ENCODE results near the gene COX20.
A peak's percentile ranks its signal among the peaks of the same experiment; 100 is the strongest.

COX20 gene

DNA sequence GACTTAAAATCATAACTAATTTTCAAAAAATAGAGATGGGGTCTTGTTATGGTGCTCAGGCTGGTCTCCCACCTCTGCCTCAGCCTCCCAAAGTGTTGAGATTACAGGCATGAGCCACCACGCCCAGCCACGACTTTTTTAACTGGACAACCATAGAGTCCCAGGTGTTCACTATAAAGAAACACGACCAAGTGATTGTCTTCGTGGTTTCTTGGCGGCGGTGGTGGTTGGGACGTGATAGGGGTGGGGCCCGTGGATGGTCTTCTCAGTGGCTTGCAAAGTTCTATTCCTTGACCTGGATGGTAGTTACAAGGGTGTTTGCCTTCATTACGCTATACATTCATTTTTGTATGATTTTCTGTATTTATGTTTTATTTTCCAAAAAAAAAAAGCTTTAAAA is 34.6 kb upstream of the COX20 start:
- Histone ChIP-seq H3K9me3 (ENCODE audit: control insufficient read depth in 5 of 5, low read length in 5 of 5) (no peaks in the 10 kb centered on the region), H3K27ac (ENCODE audit: low read depth, low read length) (no peak overlapping the region), H3K4me3 (ENCODE audit: low read depth in 1 of 5, low read length in 5 of 5) (no peak overlapping the region), H3K36me3 (ENCODE audit: control insufficient read depth in 5 of 5, insufficient read depth in 5 of 5, low read length in 5 of 5) (no peaks in the 10 kb centered on the region), H3K4me1 (ENCODE audit: control insufficient read depth in 5 of 5, insufficient read depth in 5 of 5, low read length in 5 of 5) (peaks cover 0 to 8% (median 0%) of the 10 kb centered on the region in 5 donors), H3K9ac (ENCODE audit: low read length in 5 of 5) (no peak overlapping the region), H3K27me3 (ENCODE audit: control insufficient read depth in 5 of 5, insufficient read depth in 4 of 5, low read length in 5 of 5) (no peaks in the 10 kb centered on the region)

DNA sequence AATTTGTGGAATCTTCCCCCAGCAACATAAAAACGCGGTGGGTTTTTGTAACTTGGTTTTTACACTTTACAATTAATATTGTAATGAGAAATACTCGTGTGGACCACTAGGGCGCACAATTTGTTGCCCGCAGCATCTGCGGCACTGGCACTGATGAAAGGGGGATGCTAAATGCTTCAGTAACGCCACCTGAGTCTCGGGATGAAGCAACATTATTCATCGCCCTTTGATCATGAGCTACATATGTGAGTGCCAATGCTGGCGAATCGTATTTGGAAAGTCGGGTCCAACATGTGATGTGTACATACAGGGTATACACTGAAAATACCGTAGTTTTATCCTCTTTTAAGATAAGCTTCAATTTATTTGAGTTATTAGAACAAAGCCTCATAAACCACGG is 34.2 kb upstream of the COX20 start:
- Histone ChIP-seq H3K27me3 (ENCODE audit: control insufficient read depth in 5 of 5, insufficient read depth in 4 of 5, low read length in 5 of 5) (no peaks in the 10 kb centered on the region), H3K4me3 (ENCODE audit: low read depth in 1 of 5, low read length in 5 of 5) (no peak overlapping the region), H3K9me3 (ENCODE audit: control insufficient read depth in 5 of 5, low read length in 5 of 5) (no peaks in the 10 kb centered on the region), H3K27ac (ENCODE audit: low read depth, low read length) (no peak overlapping the region), H3K9ac (ENCODE audit: low read length in 5 of 5) (no peak overlapping the region), H3K36me3 (ENCODE audit: control insufficient read depth in 5 of 5, insufficient read depth in 5 of 5, low read length in 5 of 5) (no peaks in the 10 kb centered on the region), H3K4me1 (ENCODE audit: control insufficient read depth in 5 of 5, insufficient read depth in 5 of 5, low read length in 5 of 5) (peaks cover 0 to 8% (median 0%) of the 10 kb centered on the region in 5 donors)

- H3K9me3 ChIP-seq (ENCODE audit: control insufficient read depth in 5 of 5, low read length in 5 of 5), result no peaks in the 10 kb centered on the region
These were observed 33.4 kb upstream of the COX20 start for GRCh38 chr1:244802041-244802440.

DNA sequence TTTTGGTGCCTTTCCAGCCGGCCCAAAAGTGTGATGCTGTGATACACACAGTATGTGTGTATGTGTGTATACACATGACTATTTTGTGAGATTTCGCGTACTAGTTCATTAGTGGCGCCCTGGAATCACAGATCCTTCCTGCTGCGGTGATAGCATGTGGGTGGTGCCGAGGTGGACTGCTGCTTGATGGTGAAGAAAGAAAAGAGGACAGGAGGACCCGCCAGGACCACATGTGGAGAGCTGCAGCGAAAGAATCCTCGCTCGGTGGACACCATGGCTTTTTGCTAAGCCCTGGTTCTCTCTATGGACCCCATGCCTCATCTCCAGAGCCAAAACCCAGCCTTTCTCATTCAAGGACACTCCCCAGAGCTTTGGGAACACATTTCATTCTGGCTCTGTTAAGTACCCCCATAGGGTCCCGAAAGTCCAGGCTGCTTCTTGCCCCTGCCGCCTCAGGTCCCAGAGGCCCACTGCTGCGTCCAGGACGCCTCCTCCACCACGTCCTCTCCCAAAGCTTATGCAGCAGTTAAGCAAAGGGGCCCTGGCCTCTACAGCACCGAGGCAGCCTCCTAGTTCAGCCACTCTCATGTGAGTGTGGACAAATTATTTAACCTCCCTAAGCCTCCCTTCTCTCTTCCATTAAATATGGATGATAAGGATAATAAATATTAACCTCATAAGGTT is 32.8 kb upstream of the COX20 start:
- no peaks in the 10 kb centered on the region for H3K27me3 ChIP-seq (ENCODE audit: control insufficient read depth in 5 of 5, insufficient read depth in 4 of 5, low read length in 5 of 5)
- peaks cover 0 to 8% (median 0%) of the 10 kb centered on the region in 5 donors for H3K4me1 ChIP-seq (ENCODE audit: control insufficient read depth in 5 of 5, insufficient read depth in 5 of 5, low read length in 5 of 5)

More at GRCh38 chr1:244802041-244802440, 33.4 kb upstream of the COX20 start:
- Histone ChIP-seq H3K4me3 (ENCODE audit: low read depth in 1 of 5, low read length in 5 of 5) (no peak overlapping the region), H3K36me3 (ENCODE audit: control insufficient read depth in 5 of 5, insufficient read depth in 5 of 5, low read length in 5 of 5) (no peaks in the 10 kb centered on the region), H3K27ac (ENCODE audit: low read depth, low read length) (no peak overlapping the region), H3K4me1 (ENCODE audit: control insufficient read depth in 5 of 5, insufficient read depth in 5 of 5, low read length in 5 of 5) (peaks cover 0 to 8% (median 0%) of the 10 kb centered on the region in 5 donors), H3K27me3 (ENCODE audit: control insufficient read depth in 5 of 5, insufficient read depth in 4 of 5, low read length in 5 of 5) (no peaks in the 10 kb centered on the region), H3K9ac (ENCODE audit: low read length in 5 of 5) (no peak overlapping the region)

DNA sequence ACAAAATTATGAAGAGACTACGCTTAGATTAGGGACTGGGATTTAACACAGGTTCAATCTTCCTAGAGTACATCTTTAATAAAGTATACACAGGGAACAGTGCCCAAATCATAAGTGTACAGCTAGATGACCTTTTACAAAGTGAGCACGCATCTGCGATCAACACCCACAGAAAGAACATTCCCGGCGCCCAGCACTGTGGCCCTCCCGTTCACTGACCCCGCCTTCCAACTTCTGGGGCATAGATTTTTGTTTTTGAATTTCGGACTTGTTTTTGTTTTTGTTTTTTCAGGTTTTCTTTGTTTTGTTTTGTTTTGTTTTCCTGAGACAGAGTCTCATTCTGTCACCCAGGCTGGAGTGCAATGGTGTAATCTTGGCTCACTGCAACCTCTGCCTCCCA is 30.6 kb upstream of the COX20 start:
- H3K9me3 ChIP-seq (ENCODE audit: control insufficient read depth in 5 of 5, low read length in 5 of 5), result no peaks in the 10 kb centered on the region
- no peak overlapping the region for H3K4me3 ChIP-seq (ENCODE audit: low read depth in 1 of 5, low read length in 5 of 5)
- peaks cover 0 to 4% (median 0%) of the 10 kb centered on the region in 5 donors for H3K4me1 ChIP-seq (ENCODE audit: control insufficient read depth in 5 of 5, insufficient read depth in 5 of 5, low read length in 5 of 5)
- no peaks in the 10 kb centered on the region for H3K36me3 ChIP-seq (ENCODE audit: control insufficient read depth in 5 of 5, insufficient read depth in 5 of 5, low read length in 5 of 5)
- H3K9ac ChIP-seq (ENCODE audit: low read length in 5 of 5), result no peak overlapping the region
- no peaks in the 10 kb centered on the region for H3K27me3 ChIP-seq (ENCODE audit: control insufficient read depth in 5 of 5, insufficient read depth in 4 of 5, low read length in 5 of 5)
- H3K27ac ChIP-seq (ENCODE audit: low read depth, low read length), result no peak overlapping the region

More for the DNA sequence above, 32.8 kb upstream of the COX20 start:
- H3K9ac ChIP-seq (ENCODE audit: low read length in 5 of 5), result no peak overlapping the region
- H3K27ac ChIP-seq (ENCODE audit: low read depth, low read length), result no peak overlapping the region
- no peak overlapping the region for H3K4me3 ChIP-seq (ENCODE audit: low read depth in 1 of 5, low read length in 5 of 5)
- H3K36me3 ChIP-seq (ENCODE audit: control insufficient read depth in 5 of 5, insufficient read depth in 5 of 5, low read length in 5 of 5), result no peaks in the 10 kb centered on the region
- H3K9me3 ChIP-seq (ENCODE audit: control insufficient read depth in 5 of 5, low read length in 5 of 5), result no peaks in the 10 kb centered on the region

GRCh38 chr1:244807138-244807537 is 28.3 kb upstream of the COX20 start:
- Histone ChIP-seq H3K36me3 (ENCODE audit: control insufficient read depth in 5 of 5, insufficient read depth in 5 of 5, low read length in 5 of 5) (no peaks in the 10 kb centered on the region), H3K4me1 (ENCODE audit: control insufficient read depth in 5 of 5, insufficient read depth in 5 of 5, low read length in 5 of 5) (no peaks in the 10 kb centered on the region), H3K27ac (ENCODE audit: low read depth, low read length) (no peak overlapping the region), H3K9ac (ENCODE audit: low read length in 5 of 5) (no peak overlapping the region), H3K4me3 (ENCODE audit: low read depth in 1 of 5, low read length in 5 of 5) (no peak overlapping the region), H3K9me3 (ENCODE audit: control insufficient read depth in 5 of 5, low read length in 5 of 5) (no peaks in the 10 kb centered on the region), H3K27me3 (ENCODE audit: control insufficient read depth in 5 of 5, insufficient read depth in 4 of 5, low read length in 5 of 5) (no peaks in the 10 kb centered on the region)

DNA sequence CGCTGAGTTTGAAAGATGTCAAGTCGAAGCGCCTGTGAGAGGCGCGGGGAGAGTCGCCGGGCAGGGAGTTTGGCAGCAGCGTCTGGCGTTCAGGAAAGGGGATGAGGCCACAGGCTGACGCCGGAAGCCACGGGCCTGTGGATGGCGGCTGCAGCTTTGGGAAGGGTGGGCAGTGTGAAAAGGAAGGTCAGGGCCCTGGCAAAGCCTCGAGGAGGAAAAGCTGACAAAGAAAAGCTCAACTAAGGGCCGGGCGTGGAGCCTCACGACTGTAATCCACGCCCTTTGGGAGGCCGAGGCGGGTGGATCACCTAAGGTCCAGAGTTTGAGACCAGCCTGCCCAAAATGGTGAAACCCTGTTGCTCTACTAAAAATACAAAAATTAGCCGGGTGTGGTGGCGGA is 25.2 kb upstream of the COX20 start:
- no peak overlapping the region for H3K9ac ChIP-seq (ENCODE audit: low read length in 5 of 5)
- peaks cover 0 to 2% (median 0%) of the 10 kb centered on the region in 5 donors for H3K27me3 ChIP-seq (ENCODE audit: control insufficient read depth in 5 of 5, insufficient read depth in 4 of 5, low read length in 5 of 5)
- no peaks in the 10 kb centered on the region for H3K4me1 ChIP-seq (ENCODE audit: control insufficient read depth in 5 of 5, insufficient read depth in 5 of 5, low read length in 5 of 5)
- no peak overlapping the region for H3K4me3 ChIP-seq (ENCODE audit: low read depth in 1 of 5, low read length in 5 of 5)
- no peaks in the 10 kb centered on the region for H3K36me3 ChIP-seq (ENCODE audit: control insufficient read depth in 5 of 5, insufficient read depth in 5 of 5, low read length in 5 of 5)
- H3K9me3 ChIP-seq (ENCODE audit: control insufficient read depth in 5 of 5, low read length in 5 of 5), result no peaks in the 10 kb centered on the region
- no peak overlapping the region for H3K27ac ChIP-seq (ENCODE audit: low read depth, low read length)

- Histone ChIP-seq H3K4me3 (ENCODE audit: low read depth in 1 of 5, low read length in 5 of 5) (no peak overlapping the region), H3K36me3 (ENCODE audit: control insufficient read depth in 5 of 5, insufficient read depth in 5 of 5, low read length in 5 of 5) (no peaks in the 10 kb centered on the region), H3K9ac (ENCODE audit: low read length in 5 of 5) (no peak overlapping the region), H3K27ac (ENCODE audit: low read depth, low read length) (no peak overlapping the region), H3K9me3 (ENCODE audit: control insufficient read depth in 5 of 5, low read length in 5 of 5) (no peaks in the 10 kb centered on the region), H3K4me1 (ENCODE audit: control insufficient read depth in 5 of 5, insufficient read depth in 5 of 5, low read length in 5 of 5) (no peaks in the 10 kb centered on the region), H3K27me3 (ENCODE audit: control insufficient read depth in 5 of 5, insufficient read depth in 4 of 5, low read length in 5 of 5) (peaks cover 0 to 2% (median 0%) of the 10 kb centered on the region in 5 donors)
These were observed 22.1 kb upstream of the COX20 start for GRCh38 chr1:244813327-244813726.

DNA sequence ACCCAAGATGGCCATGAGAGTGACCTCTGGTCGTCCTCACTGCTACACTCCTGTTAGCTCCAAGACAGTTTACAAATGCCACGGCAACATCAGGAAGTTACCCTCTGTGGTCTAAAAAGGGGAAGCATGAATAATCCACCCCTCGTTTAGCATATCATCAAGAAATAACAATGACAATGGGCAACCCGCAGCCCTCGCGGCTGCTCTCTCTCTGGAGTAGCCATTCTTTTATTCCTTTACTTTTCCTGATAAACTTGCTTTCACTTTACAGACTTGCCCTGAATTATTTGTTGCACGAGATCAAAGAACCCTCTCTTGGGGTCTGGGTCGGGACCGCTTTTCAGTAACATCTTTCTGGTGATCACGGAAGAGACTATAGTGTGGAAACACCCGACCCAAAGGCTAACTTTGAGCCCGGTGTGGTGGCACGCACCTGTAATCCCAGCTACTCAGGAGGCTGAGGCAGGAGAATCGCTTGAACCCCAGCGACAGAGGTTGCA is 19.8 kb upstream of the COX20 start:
- Histone ChIP-seq H3K36me3 (ENCODE audit: control insufficient read depth in 5 of 5, insufficient read depth in 5 of 5, low read length in 5 of 5) (no peaks in the 10 kb centered on the region), H3K4me1 (ENCODE audit: control insufficient read depth in 5 of 5, insufficient read depth in 5 of 5, low read length in 5 of 5) (no peaks in the 10 kb centered on the region), H3K9me3 (ENCODE audit: control insufficient read depth in 5 of 5, low read length in 5 of 5) (no peaks in the 10 kb centered on the region), H3K27me3 (ENCODE audit: control insufficient read depth in 5 of 5, insufficient read depth in 4 of 5, low read length in 5 of 5) (peaks cover 0 to 2% (median 0%) of the 10 kb centered on the region in 5 donors), H3K27ac (ENCODE audit: low read depth, low read length) (no peak overlapping the region), H3K9ac (ENCODE audit: low read length in 5 of 5) (no peak overlapping the region), H3K4me3 (ENCODE audit: low read depth in 1 of 5, low read length in 5 of 5) (peak overlapping the region in 4 of 5 donors; percentile 34 to 50 (median 42))

DNA sequence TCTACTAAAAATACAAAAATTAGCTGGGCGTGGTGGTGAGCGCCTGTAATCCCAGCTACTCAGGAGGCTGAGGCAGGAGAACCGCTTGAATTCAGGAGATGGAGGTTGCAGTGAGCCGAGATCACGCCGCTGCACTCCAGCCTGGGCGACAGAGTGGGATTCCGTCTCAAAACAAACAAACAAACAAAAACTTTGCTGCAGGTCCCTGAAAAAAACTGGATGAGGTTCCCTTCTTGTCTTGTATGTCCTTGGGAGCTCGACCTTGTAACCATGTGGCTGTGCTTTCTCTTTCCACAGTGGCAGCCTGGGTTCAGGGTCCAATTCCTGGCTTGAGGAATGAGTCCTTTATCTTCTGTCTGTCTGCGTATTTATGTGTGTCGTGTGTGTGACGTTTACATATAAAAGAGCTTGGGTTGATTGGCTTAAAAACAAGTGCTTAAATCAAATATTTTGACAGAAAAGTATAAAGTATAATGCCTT is 18.0 kb upstream of the COX20 start:
- Histone ChIP-seq H3K9me3 (ENCODE audit: control insufficient read depth in 5 of 5, low read length in 5 of 5) (no peaks in the 10 kb centered on the region), H3K9ac (ENCODE audit: low read length in 5 of 5) (no peak overlapping the region), H3K27ac (ENCODE audit: low read depth, low read length) (no peak overlapping the region), H3K4me3 (ENCODE audit: low read depth in 1 of 5, low read length in 5 of 5) (no peak overlapping the region), H3K27me3 (ENCODE audit: control insufficient read depth in 5 of 5, insufficient read depth in 4 of 5, low read length in 5 of 5) (peaks cover 0 to 2% (median 0%) of the 10 kb centered on the region in 5 donors), H3K36me3 (ENCODE audit: control insufficient read depth in 5 of 5, insufficient read depth in 5 of 5, low read length in 5 of 5) (no peaks in the 10 kb centered on the region), H3K4me1 (ENCODE audit: control insufficient read depth in 5 of 5, insufficient read depth in 5 of 5, low read length in 5 of 5) (no peaks in the 10 kb centered on the region)
